K562 (cell line): ENCODE data around the gene CCDC194. TPM values are rescaled to one million over a fixed set of nuclear protein-coding genes. Genes with fewer than 3 reads are reported as not detected.

Source experiments
- BACH1 ChIP-seq: fragments of 200-800 bp; sonication (Bioruptor generic); IDR thresholded peaks from 2 replicates; pipeline ENCODE4 v1.6.1; 2016; ENCODE audit warnings: missing genetic modification characterization, missing compliant biosample characterization
- DPF2 ChIP-seq: fragments of 450-650 bp; IDR thresholded peaks from 2 replicates; pipeline ENCODE4 v1.6.1; 2016
- FOXA3 ChIP-seq, 2 experiments: fragments of 450-650 bp in 1 of 2; sonication (generic) in 1 of 2; formaldehyde crosslinking; IDR thresholded peaks in 1 of 2; conservative IDR thresholded peaks in 1 of 2; 2 replicates each; pipeline versions ENCODE4 v1.4.0 to v1.8.0; 2020 to 2022; ENCODE audit warnings: mild to moderate bottlenecking in 2 of 2, missing genetic modification reagents in 1 of 2
- HNRNPH1 ChIP-seq: fragments of 200-400 bp; formaldehyde crosslinking; optimal IDR thresholded peaks from 2 replicates; pipeline ENCODE3; 2017; ENCODE audit warnings: low read depth, mild to moderate bottlenecking, low read length, moderate library complexity
- KLF10 ChIP-seq: fragments of 250-450 bp; sonication (Bioruptor Pico); IDR thresholded peaks from 2 replicates; pipeline ENCODE4 v1.6.1; 2021; ENCODE audit warnings: matching md5 sums
- MYC ChIP-seq, 2 experiments: fragments of 250-450 bp in 1 of 2; sonication (Bioruptor Pico) in 1 of 2; IDR thresholded peaks; 2 replicates each; pipeline versions ENCODE4 v1.5.1 to v1.6.1; 2012 to 2021; ENCODE audit warnings: low read depth in 2 of 2, borderline replicate concordance in 1 of 2, improper control_type of control experiment in 1 of 2, low read length in 1 of 2, mild to moderate bottlenecking in 1 of 2, moderate library complexity in 1 of 2
- NFXL1 ChIP-seq: fragments of 450-650 bp; formaldehyde crosslinking; IDR thresholded peaks from 2 replicates; pipeline ENCODE4 v1.4.0; 2021; ENCODE audit warnings: mild to moderate bottlenecking
- NUFIP1 ChIP-seq: fragments of 450-650 bp; IDR thresholded peaks from 2 replicates; pipeline ENCODE4 v1.6.1; 2018; ENCODE audit not compliant: partially characterized antibody
- SMAD1 ChIP-seq: fragments of 150-350 bp; IDR thresholded peaks from 2 replicates; pipeline ENCODE4 v1.6.1; 2014; ENCODE audit warnings: low read length, low read depth; ENCODE audit not compliant: partially characterized antibody
- ZNF324 ChIP-seq: fragments of 250-450 bp; sonication (Bioruptor Pico); IDR thresholded peaks from 2 replicates; pipeline ENCODE4 v1.4.0; 2020; ENCODE audit warnings: mild to moderate bottlenecking
- polyA plus RNA-seq, 8 experiments: library from polyadenylated mRNA; depleted of rRNA in 4 of 8; stranded (reverse) in 5 of 8; unstranded in 3 of 8; fragments of >200 nt; fragmentation: Nextera tagmentation in 2 of 8; fragmentation: Illumina TruSeq in 1 of 8; extraction: Ambion mirVana in 2 of 8; extraction: Trizol in 1 of 8; gene quantifications; 2 replicates each; pipeline versions ENCODE4 v1.2.1 to v1.2.3, GENCODE V29; 2011 to 2014; ENCODE audit warnings: inconsistent platforms in 1 of 8, missing spikeins in 1 of 8
- total RNA-seq, 7 experiments: library from RNA; depleted of rRNA in 6 of 7; stranded (reverse); fragments of >200 nt in 6 of 7; fragmentation: Illumina TruSeq in 2 of 7; extraction: Trizol in 2 of 7; gene quantifications; 2 replicates each; pipeline versions ENCODE4 v1.2.1 to v1.2.3, GENCODE V29; 2011 to 2021; ENCODE audit warnings: low replicate concordance in 1 of 7
- TF ChIP-seq, protein P1 (sequence below): fragments of 450-650 bp; IDR thresholded peaks from 2 replicates; pipeline ENCODE4 v1.6.1; 2016; ENCODE audit warnings: antibody characterized with exemption
- TF ChIP-seq, protein P2 (sequence below): fragments of 200-600 bp; sonication (generic); IDR thresholded peaks from one replicate; pipeline ENCODE4 v1.6.1; 2012; ENCODE audit warnings: mild to moderate bottlenecking, low read depth, low read length, inconsistent platforms
- TF ChIP-seq, protein P3 (sequence below): sonication (generic); formaldehyde crosslinking; IDR thresholded peaks from 2 replicates; pipeline ENCODE4 v1.8.0; 2022; ENCODE audit warnings: missing genetic modification reagents, mild to moderate bottlenecking, borderline replicate concordance

CCDC194 gene
- total and polyA plus RNA-seq, 9 of the 15 experiments (the other 6 are each of a cell fraction or from before 2014, with no cell fraction given) = 0.13 to 1.3 (median 0.39) TPM; not detected in 3

DNA sequence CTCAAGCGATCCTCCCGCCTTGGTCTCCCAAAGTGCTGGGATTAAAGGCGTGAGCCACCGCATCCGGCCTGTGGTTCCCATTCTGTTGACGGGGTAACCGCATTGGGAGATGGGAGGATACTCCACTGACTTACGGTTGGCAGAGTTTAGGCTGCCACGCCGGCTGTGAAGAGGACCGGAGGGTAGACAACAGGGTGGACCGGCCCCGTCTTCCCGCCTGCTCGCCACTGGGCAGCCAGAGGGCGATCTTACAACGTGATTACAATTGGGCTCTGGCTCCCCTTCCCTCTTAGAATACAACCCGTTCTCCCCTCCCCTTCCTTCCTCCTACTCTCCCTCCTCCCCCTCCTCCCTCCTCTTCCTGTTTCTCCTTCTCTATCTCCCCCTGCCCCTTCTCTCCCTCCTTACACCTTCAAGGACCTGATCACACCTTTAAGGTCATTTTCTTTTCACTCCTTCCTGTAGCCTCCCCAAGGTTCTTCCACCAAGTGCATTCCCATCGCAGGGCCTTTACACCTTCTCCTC, 957 bp upstream of the CCDC194 start (continued):
- TF ChIP-seq, protein P1, sequence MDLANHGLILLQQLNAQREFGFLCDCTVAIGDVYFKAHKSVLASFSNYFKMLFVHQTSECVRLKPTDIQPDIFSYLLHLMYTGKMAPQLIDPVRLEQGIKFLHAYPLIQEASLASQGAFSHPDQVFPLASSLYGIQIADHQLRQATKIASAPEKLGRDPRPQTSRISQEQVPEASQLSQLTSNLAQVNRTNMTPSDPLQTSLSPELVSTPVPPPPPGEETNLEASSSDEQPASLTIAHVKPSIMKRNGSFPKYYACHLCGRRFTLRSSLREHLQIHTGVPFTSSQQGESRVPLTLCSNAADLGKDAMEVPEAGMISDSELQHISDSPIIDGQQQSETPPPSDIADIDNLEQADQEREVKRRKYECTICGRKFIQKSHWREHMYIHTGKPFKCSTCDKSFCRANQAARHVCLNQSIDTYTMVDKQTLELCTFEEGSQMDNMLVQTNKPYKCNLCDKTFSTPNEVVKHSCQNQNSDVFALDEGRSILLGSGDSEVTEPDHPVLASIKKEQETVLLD = peak; percentile 81; the same call in 1 of the 2 replicates
- TF ChIP-seq DPF2 (peak; percentile 79), HNRNPH1 (no peak), BACH1 (tag) (no peak), FOXA3 (CRISPR knock-in tag; conservative IDR thresholded peaks at IDR 0.05 in 1 of 2, IDR thresholded peaks at IDR 0.05 in 1 of 2) (no peak), ZNF324 (CRISPR knock-in tag) (no peak), NFXL1 (CRISPR knock-in tag) (no peak), MYC (IDR thresholded peaks at IDR 0.05; ENCODE audit: low read depth, low read length) (0 out of 2 replicates have a peak, but pooled peaks have one; percentile 15), MYC (CRISPR knock-in tag; IDR thresholded peaks at IDR 0.05; ENCODE audit: borderline replicate concordance, low read depth) (no peak), KLF10 (CRISPR knock-in tag) (no peak), NUFIP1 (peak; percentile 53), SMAD1 (no peak)
- TF ChIP-seq, protein P2, sequence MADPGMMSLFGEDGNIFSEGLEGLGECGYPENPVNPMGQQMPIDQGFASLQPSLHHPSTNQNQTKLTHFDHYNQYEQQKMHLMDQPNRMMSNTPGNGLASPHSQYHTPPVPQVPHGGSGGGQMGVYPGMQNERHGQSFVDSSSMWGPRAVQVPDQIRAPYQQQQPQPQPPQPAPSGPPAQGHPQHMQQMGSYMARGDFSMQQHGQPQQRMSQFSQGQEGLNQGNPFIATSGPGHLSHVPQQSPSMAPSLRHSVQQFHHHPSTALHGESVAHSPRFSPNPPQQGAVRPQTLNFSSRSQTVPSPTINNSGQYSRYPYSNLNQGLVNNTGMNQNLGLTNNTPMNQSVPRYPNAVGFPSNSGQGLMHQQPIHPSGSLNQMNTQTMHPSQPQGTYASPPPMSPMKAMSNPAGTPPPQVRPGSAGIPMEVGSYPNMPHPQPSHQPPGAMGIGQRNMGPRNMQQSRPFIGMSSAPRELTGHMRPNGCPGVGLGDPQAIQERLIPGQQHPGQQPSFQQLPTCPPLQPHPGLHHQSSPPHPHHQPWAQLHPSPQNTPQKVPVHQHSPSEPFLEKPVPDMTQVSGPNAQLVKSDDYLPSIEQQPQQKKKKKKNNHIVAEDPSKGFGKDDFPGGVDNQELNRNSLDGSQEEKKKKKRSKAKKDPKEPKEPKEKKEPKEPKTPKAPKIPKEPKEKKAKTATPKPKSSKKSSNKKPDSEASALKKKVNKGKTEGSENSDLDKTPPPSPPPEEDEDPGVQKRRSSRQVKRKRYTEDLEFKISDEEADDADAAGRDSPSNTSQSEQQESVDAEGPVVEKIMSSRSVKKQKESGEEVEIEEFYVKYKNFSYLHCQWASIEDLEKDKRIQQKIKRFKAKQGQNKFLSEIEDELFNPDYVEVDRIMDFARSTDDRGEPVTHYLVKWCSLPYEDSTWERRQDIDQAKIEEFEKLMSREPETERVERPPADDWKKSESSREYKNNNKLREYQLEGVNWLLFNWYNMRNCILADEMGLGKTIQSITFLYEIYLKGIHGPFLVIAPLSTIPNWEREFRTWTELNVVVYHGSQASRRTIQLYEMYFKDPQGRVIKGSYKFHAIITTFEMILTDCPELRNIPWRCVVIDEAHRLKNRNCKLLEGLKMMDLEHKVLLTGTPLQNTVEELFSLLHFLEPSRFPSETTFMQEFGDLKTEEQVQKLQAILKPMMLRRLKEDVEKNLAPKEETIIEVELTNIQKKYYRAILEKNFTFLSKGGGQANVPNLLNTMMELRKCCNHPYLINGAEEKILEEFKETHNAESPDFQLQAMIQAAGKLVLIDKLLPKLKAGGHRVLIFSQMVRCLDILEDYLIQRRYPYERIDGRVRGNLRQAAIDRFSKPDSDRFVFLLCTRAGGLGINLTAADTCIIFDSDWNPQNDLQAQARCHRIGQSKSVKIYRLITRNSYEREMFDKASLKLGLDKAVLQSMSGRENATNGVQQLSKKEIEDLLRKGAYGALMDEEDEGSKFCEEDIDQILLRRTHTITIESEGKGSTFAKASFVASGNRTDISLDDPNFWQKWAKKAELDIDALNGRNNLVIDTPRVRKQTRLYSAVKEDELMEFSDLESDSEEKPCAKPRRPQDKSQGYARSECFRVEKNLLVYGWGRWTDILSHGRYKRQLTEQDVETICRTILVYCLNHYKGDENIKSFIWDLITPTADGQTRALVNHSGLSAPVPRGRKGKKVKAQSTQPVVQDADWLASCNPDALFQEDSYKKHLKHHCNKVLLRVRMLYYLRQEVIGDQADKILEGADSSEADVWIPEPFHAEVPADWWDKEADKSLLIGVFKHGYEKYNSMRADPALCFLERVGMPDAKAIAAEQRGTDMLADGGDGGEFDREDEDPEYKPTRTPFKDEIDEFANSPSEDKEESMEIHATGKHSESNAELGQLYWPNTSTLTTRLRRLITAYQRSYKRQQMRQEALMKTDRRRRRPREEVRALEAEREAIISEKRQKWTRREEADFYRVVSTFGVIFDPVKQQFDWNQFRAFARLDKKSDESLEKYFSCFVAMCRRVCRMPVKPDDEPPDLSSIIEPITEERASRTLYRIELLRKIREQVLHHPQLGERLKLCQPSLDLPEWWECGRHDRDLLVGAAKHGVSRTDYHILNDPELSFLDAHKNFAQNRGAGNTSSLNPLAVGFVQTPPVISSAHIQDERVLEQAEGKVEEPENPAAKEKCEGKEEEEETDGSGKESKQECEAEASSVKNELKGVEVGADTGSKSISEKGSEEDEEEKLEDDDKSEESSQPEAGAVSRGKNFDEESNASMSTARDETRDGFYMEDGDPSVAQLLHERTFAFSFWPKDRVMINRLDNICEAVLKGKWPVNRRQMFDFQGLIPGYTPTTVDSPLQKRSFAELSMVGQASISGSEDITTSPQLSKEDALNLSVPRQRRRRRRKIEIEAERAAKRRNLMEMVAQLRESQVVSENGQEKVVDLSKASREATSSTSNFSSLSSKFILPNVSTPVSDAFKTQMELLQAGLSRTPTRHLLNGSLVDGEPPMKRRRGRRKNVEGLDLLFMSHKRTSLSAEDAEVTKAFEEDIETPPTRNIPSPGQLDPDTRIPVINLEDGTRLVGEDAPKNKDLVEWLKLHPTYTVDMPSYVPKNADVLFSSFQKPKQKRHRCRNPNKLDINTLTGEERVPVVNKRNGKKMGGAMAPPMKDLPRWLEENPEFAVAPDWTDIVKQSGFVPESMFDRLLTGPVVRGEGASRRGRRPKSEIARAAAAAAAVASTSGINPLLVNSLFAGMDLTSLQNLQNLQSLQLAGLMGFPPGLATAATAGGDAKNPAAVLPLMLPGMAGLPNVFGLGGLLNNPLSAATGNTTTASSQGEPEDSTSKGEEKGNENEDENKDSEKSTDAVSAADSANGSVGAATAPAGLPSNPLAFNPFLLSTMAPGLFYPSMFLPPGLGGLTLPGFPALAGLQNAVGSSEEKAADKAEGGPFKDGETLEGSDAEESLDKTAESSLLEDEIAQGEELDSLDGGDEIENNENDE = no peak
- TF ChIP-seq, protein P3, sequence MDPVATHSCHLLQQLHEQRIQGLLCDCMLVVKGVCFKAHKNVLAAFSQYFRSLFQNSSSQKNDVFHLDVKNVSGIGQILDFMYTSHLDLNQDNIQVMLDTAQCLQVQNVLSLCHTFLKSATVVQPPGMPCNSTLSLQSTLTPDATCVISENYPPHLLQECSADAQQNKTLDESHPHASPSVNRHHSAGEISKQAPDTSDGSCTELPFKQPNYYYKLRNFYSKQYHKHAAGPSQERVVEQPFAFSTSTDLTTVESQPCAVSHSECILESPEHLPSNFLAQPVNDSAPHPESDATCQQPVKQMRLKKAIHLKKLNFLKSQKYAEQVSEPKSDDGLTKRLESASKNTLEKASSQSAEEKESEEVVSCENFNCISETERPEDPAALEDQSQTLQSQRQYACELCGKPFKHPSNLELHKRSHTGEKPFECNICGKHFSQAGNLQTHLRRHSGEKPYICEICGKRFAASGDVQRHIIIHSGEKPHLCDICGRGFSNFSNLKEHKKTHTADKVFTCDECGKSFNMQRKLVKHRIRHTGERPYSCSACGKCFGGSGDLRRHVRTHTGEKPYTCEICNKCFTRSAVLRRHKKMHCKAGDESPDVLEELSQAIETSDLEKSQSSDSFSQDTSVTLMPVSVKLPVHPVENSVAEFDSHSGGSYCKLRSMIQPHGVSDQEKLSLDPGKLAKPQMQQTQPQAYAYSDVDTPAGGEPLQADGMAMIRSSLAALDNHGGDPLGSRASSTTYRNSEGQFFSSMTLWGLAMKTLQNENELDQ (CRISPR knock-in tag) = no peak
